ENCODE measurements around the gene TOM1. TPM values are rescaled to one million over a fixed set of nuclear protein-coding genes. Genes with fewer than 3 reads are reported as not detected.

Gene TOM1
- total RNA-seq, 1 experiment from 2014 or later = 49.1 TPM

- Mint-ChIP-seq H3K9me3 (ENCODE audit: low read depth, unreplicated experiment) (no peaks in the 10 kb centered on the region), H3K36me3 (ENCODE audit: insufficient read depth, unreplicated experiment) (peaks cover 45% of the 10 kb centered on the region), H3K27ac (ENCODE audit: unreplicated experiment) (no peak overlapping the region), H3K4me3 (ENCODE audit: low read depth, unreplicated experiment) (no peak overlapping the region), H3K27me3 (ENCODE audit: unreplicated experiment) (no peaks in the 10 kb centered on the region), H3K4me1 (ENCODE audit: low read depth, unreplicated experiment) (no peaks in the 10 kb centered on the region)
- no peak for DNase-seq
- no peak for TF ChIP-seq CTCF (IDR thresholded peaks at IDR 0.05; ENCODE audit: unreplicated experiment)
- CTCF ChIA-PET = interaction anchor here (0.7 kb wide), 1 partner anchor 12 kb away, joined by 4 read pairs; no protein-coding TSS in a partner anchor
- BruUV-seq (replicated peaks) = no TSS peak
- intact Hi-C loops (cut with micrococcal nuclease; ENCODE audit: unreplicated experiment) = no loop called here
These were observed 25.5 kb downstream of the TOM1 start for GRCh38 chr22:35325209-35325608.

- CTCF ChIA-PET = no interaction called here
- Mint-ChIP-seq H3K4me3 (ENCODE audit: low read depth, unreplicated experiment) (no peak overlapping the region), H3K27ac (ENCODE audit: unreplicated experiment) (no peak overlapping the region), H3K36me3 (ENCODE audit: insufficient read depth, unreplicated experiment) (peaks cover 53% of the 10 kb centered on the region), H3K27me3 (ENCODE audit: unreplicated experiment) (no peaks in the 10 kb centered on the region), H3K9me3 (ENCODE audit: low read depth, unreplicated experiment) (no peaks in the 10 kb centered on the region), H3K4me1 (ENCODE audit: low read depth, unreplicated experiment) (no peaks in the 10 kb centered on the region)
- intact Hi-C loops (cut with micrococcal nuclease; ENCODE audit: unreplicated experiment) = no loop called here
- no peak for TF ChIP-seq CTCF (IDR thresholded peaks at IDR 0.05; ENCODE audit: unreplicated experiment)
- DNase-seq = no peak
- no TSS peak for BruUV-seq (replicated peaks)
These were observed 27.3 kb downstream of the TOM1 start for GRCh38 chr22:35326854-35327562.

GRCh38 chr22:35327690-35328471, 28.2 kb downstream of the TOM1 start:
- no peak overlapping the region for H3K27ac Mint-ChIP-seq (ENCODE audit: unreplicated experiment)
- CTCF ChIA-PET = interaction anchor here (1.1 kb wide), 1 partner anchor 28 kb away, joined by 3 read pairs; the partner anchor contains the start of gene TOM1
- H3K36me3 Mint-ChIP-seq (ENCODE audit: insufficient read depth, unreplicated experiment) = peaks cover 55% of the 10 kb centered on the region
- no peaks in the 10 kb centered on the region for H3K9me3 Mint-ChIP-seq (ENCODE audit: low read depth, unreplicated experiment)
- H3K4me3 Mint-ChIP-seq (ENCODE audit: low read depth, unreplicated experiment) = no peak overlapping the region
- no peaks in the 10 kb centered on the region for H3K27me3 Mint-ChIP-seq (ENCODE audit: unreplicated experiment)
- TF ChIP-seq CTCF (IDR thresholded peaks at IDR 0.05; ENCODE audit: unreplicated experiment) = no peak
- H3K4me1 Mint-ChIP-seq (ENCODE audit: low read depth, unreplicated experiment) = no peaks in the 10 kb centered on the region
- no peak for DNase-seq
- BruUV-seq (replicated peaks) = no TSS peak
- intact Hi-C loops (cut with micrococcal nuclease; ENCODE audit: unreplicated experiment) = no loop called here

- no peak overlapping the region for H3K4me3 Mint-ChIP-seq (ENCODE audit: low read depth, unreplicated experiment)
- H3K27ac Mint-ChIP-seq (ENCODE audit: unreplicated experiment) = no peak overlapping the region
- no TSS peak for BruUV-seq (replicated peaks)
- intact Hi-C loops (cut with micrococcal nuclease; ENCODE audit: unreplicated experiment) = no loop called here
- H3K9me3 Mint-ChIP-seq (ENCODE audit: low read depth, unreplicated experiment) = no peaks in the 10 kb centered on the region
- H3K27me3 Mint-ChIP-seq (ENCODE audit: unreplicated experiment) = no peaks in the 10 kb centered on the region
- CTCF ChIA-PET = interaction anchor here (1.1 kb wide), 1 partner anchor 29 kb away, joined by 3 read pairs; the partner anchor contains the start of gene TOM1
- H3K4me1 Mint-ChIP-seq (ENCODE audit: low read depth, unreplicated experiment) = no peaks in the 10 kb centered on the region
- TF ChIP-seq CTCF (IDR thresholded peaks at IDR 0.05; ENCODE audit: unreplicated experiment) = no peak
- H3K36me3 Mint-ChIP-seq (ENCODE audit: insufficient read depth, unreplicated experiment) = peaks cover 49% of the 10 kb centered on the region
- no peak for DNase-seq
These were observed 28.8 kb downstream of the TOM1 start for GRCh38 chr22:35328472-35328885.

Measured in Calu3 (cell line).